Measurements from ENCODE around the gene DIAPH3. TPM values are rescaled to one million over a fixed set of nuclear protein-coding genes. Genes with fewer than 3 reads are reported as not detected.

The DIAPH3 gene
- total RNA-seq, 1 experiment from 2014 or later = 27.6 TPM

- TF ChIP-seq ZNF532 (CRISPR knock-in tag; IDR thresholded peaks at IDR 0.05; ENCODE audit: borderline replicate concordance) = no peak
- no peak for TF ChIP-seq MYBL2 (CRISPR knock-in tag; IDR thresholded peaks at IDR 0.05)
- no peak for TF ChIP-seq MXD4 (CRISPR knock-in tag; IDR thresholded peaks at IDR 0.05; ENCODE audit: borderline replicate concordance)
These were observed 376.0 kb downstream of the DIAPH3 start (continued) for GRCh38 chr13:59787679-59788078.

- DNase-seq (ENCODE audit: low spot score) (no peak), ATAC-seq (no peak)
- Mint-ChIP-seq H3K27me3 (ENCODE audit: low read depth) (no peaks in the 10 kb centered on the region), H3K4me1 (no peaks in the 10 kb centered on the region), H3K4me3 (no peak overlapping the region), H3K36me3 (no peaks in the 10 kb centered on the region), H3K27ac (no peak overlapping the region), H3K9me3 (no peaks in the 10 kb centered on the region)
- ChIA-PET POLR2A (no interaction called here), CTCF (no interaction called here)
- TF ChIP-seq ZMAT4 (CRISPR knock-in tag; IDR thresholded peaks at IDR 0.05) (no peak), TEAD4 (CRISPR knock-in tag; IDR thresholded peaks at IDR 0.05) (no peak), ESRRA (CRISPR knock-in tag; IDR thresholded peaks at IDR 0.05; ENCODE audit: borderline replicate concordance) (no peak), ZNF219 (CRISPR knock-in tag; IDR thresholded peaks at IDR 0.05; ENCODE audit: borderline replicate concordance) (no peak), NFYB (CRISPR knock-in tag; conservative IDR thresholded peaks at IDR 0.05; ENCODE audit: low read depth) (no peak), ZNF263 (CRISPR knock-in tag; IDR thresholded peaks at IDR 0.05; ENCODE audit: low read depth) (no peak), CBFB (CRISPR knock-in tag; IDR thresholded peaks at IDR 0.05; ENCODE audit: low read depth) (no peak), ZNF396 (CRISPR knock-in tag; IDR thresholded peaks at IDR 0.05; ENCODE audit: borderline replicate concordance) (no peak), AFF4 (CRISPR knock-in tag; IDR thresholded peaks at IDR 0.05; ENCODE audit: borderline replicate concordance) (no peak), RELA (CRISPR knock-in tag; IDR thresholded peaks at IDR 0.05; ENCODE audit: borderline replicate concordance) (no peak), CDX4 (CRISPR knock-in tag; IDR thresholded peaks at IDR 0.05; ENCODE audit: borderline replicate concordance) (no peak), GTF2I (CRISPR knock-in tag; conservative IDR thresholded peaks at IDR 0.05) (no peak), ATF2 (CRISPR knock-in tag; IDR thresholded peaks at IDR 0.05; ENCODE audit: borderline replicate concordance, low read depth) (no peak), ERG (CRISPR knock-in tag; IDR thresholded peaks at IDR 0.05) (no peak), RORB (CRISPR knock-in tag; IDR thresholded peaks at IDR 0.05) (no peak), SMAD4 (CRISPR knock-in tag; IDR thresholded peaks at IDR 0.05) (no peak)
These were observed 381.0 kb downstream of the DIAPH3 start for GRCh38 chr13:59782696-59783095.

Measured in WTC11 (cell line).